K562 (cell line): ENCODE data around the gene CUTC. TPM values are rescaled to one million over a fixed set of nuclear protein-coding genes. Genes with fewer than 3 reads are reported as not detected.

Experiments
- ARHGAP35 ChIP-seq: fragments of 450-650 bp; IDR thresholded peaks from 2 replicates; pipeline ENCODE4 v1.6.1; 2018; ENCODE audit not compliant: partially characterized antibody
- ASH1L ChIP-seq: fragments of 450-650 bp; IDR thresholded peaks from 2 replicates; pipeline ENCODE4 v1.6.1; 2018; ENCODE audit warnings: borderline replicate concordance, mild to moderate bottlenecking, low read depth; ENCODE audit not compliant: partially characterized antibody
- BHLHE40 ChIP-seq: IDR thresholded peaks from 2 replicates; pipeline ENCODE4 v1.6.1; 2011; ENCODE audit warnings: low read length, improper control_type of control experiment
- GABPA ChIP-seq: fragments of 200-800 bp; sonication (Bioruptor generic); conservative IDR thresholded peaks from 2 replicates; pipeline ENCODE4 v1.6.1; 2016; ENCODE audit warnings: low read depth, missing genetic modification characterization, missing compliant biosample characterization
- MTF1 ChIP-seq: fragments of 250-450 bp; sonication (Bioruptor Pico); IDR thresholded peaks from 2 replicates; pipeline ENCODE4 v1.9.0; 2021; ENCODE audit warnings: moderate library complexity, mild to moderate bottlenecking, inconsistent platforms, borderline replicate concordance
- NR4A1 ChIP-seq, 2 experiments: fragments of 250-450 bp in 1 of 2; fragments of 450-650 bp in 1 of 2; sonication (Bioruptor Pico) in 1 of 2; IDR thresholded peaks; 2 replicates each; pipeline versions ENCODE4 v1.4.0 to v1.6.1; 2016 to 2020; ENCODE audit warnings: mild to moderate bottlenecking in 2 of 2, missing compliant biosample characterization in 1 of 2, missing genetic modification characterization in 1 of 2, moderate library complexity in 1 of 2
- POU5F1 ChIP-seq: fragments of 150-350 bp; IDR thresholded peaks from 2 replicates; pipeline ENCODE4 v1.6.1; 2014; ENCODE audit warnings: borderline replicate concordance, low read length, low read depth, mild to moderate bottlenecking; ENCODE audit not compliant: partially characterized antibody
- TGIF2 ChIP-seq: sonication (generic); formaldehyde crosslinking; IDR thresholded peaks from 2 replicates; pipeline ENCODE4 v1.8.1; 2022; ENCODE audit warnings: mild to moderate bottlenecking, missing genetic modification reagents, moderate library complexity
- ZFP1 ChIP-seq: fragments of 450-650 bp; formaldehyde crosslinking; IDR thresholded peaks from 2 replicates; pipeline ENCODE4 v1.4.0; 2020; ENCODE audit warnings: mild to moderate bottlenecking, mixed read lengths
- polyA plus RNA-seq, 8 experiments: library from polyadenylated mRNA; depleted of rRNA in 4 of 8; stranded (reverse) in 5 of 8; unstranded in 3 of 8; fragments of >200 nt; fragmentation: Nextera tagmentation in 2 of 8; fragmentation: Illumina TruSeq in 1 of 8; extraction: Ambion mirVana in 2 of 8; extraction: Trizol in 1 of 8; gene quantifications; 2 replicates each; pipeline versions ENCODE4 v1.2.1 to v1.2.3, GENCODE V29; 2011 to 2014; ENCODE audit warnings: inconsistent platforms in 1 of 8, missing spikeins in 1 of 8
- total RNA-seq, 7 experiments: library from RNA; depleted of rRNA in 6 of 7; stranded (reverse); fragments of >200 nt in 6 of 7; fragmentation: Illumina TruSeq in 2 of 7; extraction: Trizol in 2 of 7; gene quantifications; 2 replicates each; pipeline versions ENCODE4 v1.2.1 to v1.2.3, GENCODE V29; 2011 to 2021; ENCODE audit warnings: low replicate concordance in 1 of 7
- TF ChIP-seq, protein P1 (sequence below): sonication (generic); formaldehyde crosslinking; IDR thresholded peaks from 2 replicates; pipeline ENCODE4 v1.8.0; 2023; ENCODE audit warnings: mild to moderate bottlenecking, missing genetic modification reagents
- TF ChIP-seq, protein P2 (sequence below): fragments of 250-450 bp; sonication (Bioruptor Pico); IDR thresholded peaks from 2 replicates; pipeline ENCODE4 v1.5.0; 2021
- TF ChIP-seq, protein P3 (sequence below), 2 experiments: IDR thresholded peaks; 2 replicates each; pipeline ENCODE4 v1.6.1; 2012; ENCODE audit warnings: improper control_type of control experiment in 2 of 2, low read depth in 2 of 2, low read length in 2 of 2, borderline replicate concordance in 1 of 2
- TF ChIP-seq, protein P4 (sequence below): IDR thresholded peaks from 2 replicates; pipeline ENCODE4 v1.6.1; 2011; ENCODE audit not compliant: insufficient read length; ENCODE audit errors: extremely low read depth
- TF ChIP-seq, protein P5 (sequence below), 2 experiments: fragments of 450-650 bp in 1 of 2; IDR thresholded peaks; 2 replicates each; pipeline ENCODE4 v1.6.1; 2011 to 2017; ENCODE audit warnings: low read depth in 2 of 2, antibody characterized with exemption in 1 of 2, borderline replicate concordance in 1 of 2, low read length in 1 of 2, mild to moderate bottlenecking in 1 of 2, mixed read lengths in 1 of 2; ENCODE audit not compliant: control insufficient read depth in 1 of 2

Gene CUTC
- total and polyA plus RNA-seq, 9 of the 15 experiments (the other 6 are each of a cell fraction or from before 2014, with no cell fraction given), result 18.6 to 69.3 (median 32.3) TPM

DNA sequence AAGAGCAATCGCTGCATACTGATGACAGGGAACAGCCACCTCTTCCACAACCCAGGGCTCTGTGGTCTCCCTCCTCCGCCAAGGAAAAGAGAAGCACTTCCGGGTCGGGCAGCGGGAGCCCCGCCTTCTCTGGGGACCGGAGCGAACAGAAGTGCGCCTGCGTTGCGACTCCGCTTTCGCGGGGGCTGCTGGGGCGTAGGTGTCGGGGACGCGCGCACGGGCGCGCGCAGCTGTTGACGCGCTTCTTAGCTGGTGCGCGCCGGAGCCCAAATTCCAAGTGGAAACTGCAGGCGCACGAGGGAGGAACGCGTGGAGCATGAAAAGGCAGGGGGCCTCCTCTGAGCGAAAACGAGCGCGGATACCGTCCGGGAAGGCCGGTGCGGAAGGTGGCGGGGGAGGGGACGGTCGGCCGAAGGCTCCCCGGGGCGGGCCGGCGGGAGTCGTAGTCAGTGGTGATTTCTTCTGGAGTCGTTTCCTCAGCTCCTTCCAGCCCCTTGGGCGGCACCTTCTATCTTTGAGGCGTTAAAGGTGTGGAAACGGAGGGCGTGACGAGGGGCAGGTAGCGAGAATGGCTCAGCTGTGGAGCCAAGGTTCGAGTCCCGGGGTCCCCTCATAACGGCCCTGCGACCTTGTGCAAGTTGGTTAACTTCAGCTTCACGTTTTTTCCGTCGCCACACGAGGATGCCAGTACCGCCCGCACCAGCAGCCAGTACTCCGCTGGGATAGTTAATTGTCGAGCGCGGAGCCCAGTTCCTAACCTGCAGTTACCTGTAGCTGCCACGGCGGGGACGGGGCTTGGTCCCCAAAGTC is at the start of gene CUTC, which contains the start of gene COX15 (continued):
- TF ChIP-seq, protein P1, sequence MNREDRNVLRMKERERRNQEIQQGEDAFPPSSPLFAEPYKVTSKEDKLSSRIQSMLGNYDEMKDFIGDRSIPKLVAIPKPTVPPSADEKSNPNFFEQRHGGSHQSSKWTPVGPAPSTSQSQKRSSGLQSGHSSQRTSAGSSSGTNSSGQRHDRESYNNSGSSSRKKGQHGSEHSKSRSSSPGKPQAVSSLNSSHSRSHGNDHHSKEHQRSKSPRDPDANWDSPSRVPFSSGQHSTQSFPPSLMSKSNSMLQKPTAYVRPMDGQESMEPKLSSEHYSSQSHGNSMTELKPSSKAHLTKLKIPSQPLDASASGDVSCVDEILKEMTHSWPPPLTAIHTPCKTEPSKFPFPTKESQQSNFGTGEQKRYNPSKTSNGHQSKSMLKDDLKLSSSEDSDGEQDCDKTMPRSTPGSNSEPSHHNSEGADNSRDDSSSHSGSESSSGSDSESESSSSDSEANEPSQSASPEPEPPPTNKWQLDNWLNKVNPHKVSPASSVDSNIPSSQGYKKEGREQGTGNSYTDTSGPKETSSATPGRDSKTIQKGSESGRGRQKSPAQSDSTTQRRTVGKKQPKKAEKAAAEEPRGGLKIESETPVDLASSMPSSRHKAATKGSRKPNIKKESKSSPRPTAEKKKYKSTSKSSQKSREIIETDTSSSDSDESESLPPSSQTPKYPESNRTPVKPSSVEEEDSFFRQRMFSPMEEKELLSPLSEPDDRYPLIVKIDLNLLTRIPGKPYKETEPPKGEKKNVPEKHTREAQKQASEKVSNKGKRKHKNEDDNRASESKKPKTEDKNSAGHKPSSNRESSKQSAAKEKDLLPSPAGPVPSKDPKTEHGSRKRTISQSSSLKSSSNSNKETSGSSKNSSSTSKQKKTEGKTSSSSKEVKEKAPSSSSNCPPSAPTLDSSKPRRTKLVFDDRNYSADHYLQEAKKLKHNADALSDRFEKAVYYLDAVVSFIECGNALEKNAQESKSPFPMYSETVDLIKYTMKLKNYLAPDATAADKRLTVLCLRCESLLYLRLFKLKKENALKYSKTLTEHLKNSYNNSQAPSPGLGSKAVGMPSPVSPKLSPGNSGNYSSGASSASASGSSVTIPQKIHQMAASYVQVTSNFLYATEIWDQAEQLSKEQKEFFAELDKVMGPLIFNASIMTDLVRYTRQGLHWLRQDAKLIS (CRISPR knock-in tag), result no peak
- TF ChIP-seq NR4A1 (CRISPR knock-in tag; IDR thresholded peaks at IDR 0.05) (no peak), NR4A1 (tag; IDR thresholded peaks at IDR 0.05) (no peak), ZFP1 (no peak), ARHGAP35 (no peak), MTF1 (CRISPR knock-in tag) (no peak), TGIF2 (CRISPR knock-in tag) (no peak), POU5F1 (no peak), ASH1L (no peak), BHLHE40 (no peak), GABPA (peak; percentile 95)
- TF ChIP-seq, protein P2, sequence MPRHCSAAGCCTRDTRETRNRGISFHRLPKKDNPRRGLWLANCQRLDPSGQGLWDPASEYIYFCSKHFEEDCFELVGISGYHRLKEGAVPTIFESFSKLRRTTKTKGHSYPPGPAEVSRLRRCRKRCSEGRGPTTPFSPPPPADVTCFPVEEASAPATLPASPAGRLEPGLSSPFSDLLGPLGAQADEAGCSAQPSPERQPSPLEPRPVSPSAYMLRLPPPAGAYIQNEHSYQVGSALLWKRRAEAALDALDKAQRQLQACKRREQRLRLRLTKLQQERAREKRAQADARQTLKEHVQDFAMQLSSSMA, result no peak
- TF ChIP-seq, protein P3, sequence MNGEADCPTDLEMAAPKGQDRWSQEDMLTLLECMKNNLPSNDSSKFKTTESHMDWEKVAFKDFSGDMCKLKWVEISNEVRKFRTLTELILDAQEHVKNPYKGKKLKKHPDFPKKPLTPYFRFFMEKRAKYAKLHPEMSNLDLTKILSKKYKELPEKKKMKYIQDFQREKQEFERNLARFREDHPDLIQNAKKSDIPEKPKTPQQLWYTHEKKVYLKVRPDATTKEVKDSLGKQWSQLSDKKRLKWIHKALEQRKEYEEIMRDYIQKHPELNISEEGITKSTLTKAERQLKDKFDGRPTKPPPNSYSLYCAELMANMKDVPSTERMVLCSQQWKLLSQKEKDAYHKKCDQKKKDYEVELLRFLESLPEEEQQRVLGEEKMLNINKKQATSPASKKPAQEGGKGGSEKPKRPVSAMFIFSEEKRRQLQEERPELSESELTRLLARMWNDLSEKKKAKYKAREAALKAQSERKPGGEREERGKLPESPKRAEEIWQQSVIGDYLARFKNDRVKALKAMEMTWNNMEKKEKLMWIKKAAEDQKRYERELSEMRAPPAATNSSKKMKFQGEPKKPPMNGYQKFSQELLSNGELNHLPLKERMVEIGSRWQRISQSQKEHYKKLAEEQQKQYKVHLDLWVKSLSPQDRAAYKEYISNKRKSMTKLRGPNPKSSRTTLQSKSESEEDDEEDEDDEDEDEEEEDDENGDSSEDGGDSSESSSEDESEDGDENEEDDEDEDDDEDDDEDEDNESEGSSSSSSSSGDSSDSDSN (IDR thresholded peaks at IDR 0.05; ENCODE audit: borderline replicate concordance in 1 of 2, low read depth in 2 of 2, low read length in 2 of 2), result 0 out of 4 replicates have a peak, but pooled peaks of 1 of the 2 experiments have one; percentile 30
- TF ChIP-seq, protein P4, sequence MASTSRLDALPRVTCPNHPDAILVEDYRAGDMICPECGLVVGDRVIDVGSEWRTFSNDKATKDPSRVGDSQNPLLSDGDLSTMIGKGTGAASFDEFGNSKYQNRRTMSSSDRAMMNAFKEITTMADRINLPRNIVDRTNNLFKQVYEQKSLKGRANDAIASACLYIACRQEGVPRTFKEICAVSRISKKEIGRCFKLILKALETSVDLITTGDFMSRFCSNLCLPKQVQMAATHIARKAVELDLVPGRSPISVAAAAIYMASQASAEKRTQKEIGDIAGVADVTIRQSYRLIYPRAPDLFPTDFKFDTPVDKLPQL, result no peak
- TF ChIP-seq, protein P5, sequence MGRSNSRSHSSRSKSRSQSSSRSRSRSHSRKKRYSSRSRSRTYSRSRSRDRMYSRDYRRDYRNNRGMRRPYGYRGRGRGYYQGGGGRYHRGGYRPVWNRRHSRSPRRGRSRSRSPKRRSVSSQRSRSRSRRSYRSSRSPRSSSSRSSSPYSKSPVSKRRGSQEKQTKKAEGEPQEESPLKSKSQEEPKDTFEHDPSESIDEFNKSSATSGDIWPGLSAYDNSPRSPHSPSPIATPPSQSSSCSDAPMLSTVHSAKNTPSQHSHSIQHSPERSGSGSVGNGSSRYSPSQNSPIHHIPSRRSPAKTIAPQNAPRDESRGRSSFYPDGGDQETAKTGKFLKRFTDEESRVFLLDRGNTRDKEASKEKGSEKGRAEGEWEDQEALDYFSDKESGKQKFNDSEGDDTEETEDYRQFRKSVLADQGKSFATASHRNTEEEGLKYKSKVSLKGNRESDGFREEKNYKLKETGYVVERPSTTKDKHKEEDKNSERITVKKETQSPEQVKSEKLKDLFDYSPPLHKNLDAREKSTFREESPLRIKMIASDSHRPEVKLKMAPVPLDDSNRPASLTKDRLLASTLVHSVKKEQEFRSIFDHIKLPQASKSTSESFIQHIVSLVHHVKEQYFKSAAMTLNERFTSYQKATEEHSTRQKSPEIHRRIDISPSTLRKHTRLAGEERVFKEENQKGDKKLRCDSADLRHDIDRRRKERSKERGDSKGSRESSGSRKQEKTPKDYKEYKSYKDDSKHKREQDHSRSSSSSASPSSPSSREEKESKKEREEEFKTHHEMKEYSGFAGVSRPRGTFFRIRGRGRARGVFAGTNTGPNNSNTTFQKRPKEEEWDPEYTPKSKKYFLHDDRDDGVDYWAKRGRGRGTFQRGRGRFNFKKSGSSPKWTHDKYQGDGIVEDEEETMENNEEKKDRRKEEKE (IDR thresholded peaks at IDR 0.05; ENCODE audit: borderline replicate concordance in 1 of 2, control insufficient read depth in 1 of 2, low read depth in 2 of 2, low read length in 1 of 2), result no peak
